SJCRH30 (cell line): ENCODE measurements around the gene TMPRSS12. TPM values are rescaled to one million over a fixed set of nuclear protein-coding genes. Genes with fewer than 3 reads are reported as not detected.
"Not testable (repeated sequence)": the region's sequence is repeated elsewhere in the genome, so short reads cannot be mapped to it uniquely, and the experiment has no call there.

Experiments
- DNase-seq, 2 experiments: peaks; one replicate each; pipeline ENCODE4 v3.0.0-alpha.2; 2015 to 2020
- H3K27ac ChIP-seq: fragments of 250-450 bp; sonication (Bioruptor Pico); 2 replicates; pipeline ENCODE4 v1.5.1; 2020; ENCODE audit warnings: mild to moderate bottlenecking, moderate library complexity
- H3K27me3 ChIP-seq: fragments of 250-450 bp; sonication (Bioruptor Pico); 2 replicates; pipeline ENCODE4 v1.5.1; 2020; ENCODE audit warnings: mild to moderate bottlenecking, moderate library complexity
- H3K36me3 ChIP-seq: fragments of 250-450 bp; sonication (Bioruptor Pico); 2 replicates; pipeline ENCODE4 v1.5.1; 2020; ENCODE audit warnings: mild to moderate bottlenecking, moderate library complexity
- H3K4me1 ChIP-seq: fragments of 250-450 bp; sonication (Bioruptor Pico); 2 replicates; pipeline ENCODE4 v1.5.1; 2020; ENCODE audit warnings: mild to moderate bottlenecking, moderate library complexity
- H3K4me3 ChIP-seq: fragments of 250-450 bp; sonication (Bioruptor Pico); 2 replicates; pipeline ENCODE4 v1.5.1; 2020; ENCODE audit warnings: mild to moderate bottlenecking, moderate library complexity
- H3K9me3 ChIP-seq: fragments of 250-450 bp; sonication (Bioruptor Pico); replicated peaks from 2 replicates; pipeline ENCODE4 v1.5.1; 2020; ENCODE audit warnings: mild to moderate bottlenecking, moderate library complexity
- total RNA-seq: library from RNA; depleted of rRNA; stranded (reverse); fragments of >200 nt; shearing (Covaris generic); gene quantifications from 2 replicates; pipeline ENCODE4 v1.2.3, GENCODE V29; 2014; rRNA removed

The TMPRSS12 gene
- not detected in 2 replicates for total RNA-seq

GRCh38 chr12:50842637-50843493 lies at the start of gene TMPRSS12:
Gene TMPRSS12 (plus strand): TSS chr12:50842926. CDS start chr12:50842965, 39 bp downstream.
- no peak within 1 kb of the TSS for H3K4me3 ChIP-seq
- H3K36me3 ChIP-seq, result no peaks in the 10 kb centered on the region
- no peaks in the 10 kb centered on the region for H3K27me3 ChIP-seq
- no peaks in the 10 kb centered on the region for H3K9me3 ChIP-seq
- no peaks in the 10 kb centered on the region for H3K4me1 ChIP-seq
- DNase-seq, result no peak
- no peak within 1 kb of the TSS for H3K27ac ChIP-seq

- Histone ChIP-seq H3K36me3 (peaks cover 72% of the 10 kb centered on the region), H3K4me3 (no peak overlapping the region), H3K4me1 (no peaks in the 10 kb centered on the region), H3K27me3 (no peaks in the 10 kb centered on the region), H3K9me3 (peaks cover 15% of the 10 kb centered on the region; the same call in 1 of the 2 replicates), H3K27ac (no peak overlapping the region)
- no peak for DNase-seq
Observed at GRCh38 chr12:50799908-50800307, 42.8 kb upstream of the TMPRSS12 start.

GRCh38 chr12:50803230-50803875 lies 39.4 kb upstream of the TMPRSS12 start:
- DNase-seq, result no peak
- H3K4me3 ChIP-seq, result no peak overlapping the region

GRCh38 chr12:50806176-50806575 lies 36.5 kb upstream of the TMPRSS12 start:
- no peak overlapping the region for H3K4me3 ChIP-seq
- H3K36me3 ChIP-seq, result peaks cover 45% of the 10 kb centered on the region
- no peaks in the 10 kb centered on the region for H3K9me3 ChIP-seq
- H3K27ac ChIP-seq, result no peak overlapping the region
- DNase-seq, result no peak
- H3K4me1 ChIP-seq, result no peaks in the 10 kb centered on the region
- H3K27me3 ChIP-seq, result no peaks in the 10 kb centered on the region

More at GRCh38 chr12:50803230-50803875, 39.4 kb upstream of the TMPRSS12 start:
- peaks cover 48% of the 10 kb centered on the region for H3K36me3 ChIP-seq
- no peak overlapping the region for H3K27ac ChIP-seq
- H3K4me1 ChIP-seq, result no peaks in the 10 kb centered on the region
- peaks cover 15% of the 10 kb centered on the region; the same call in 1 of the 2 replicates for H3K9me3 ChIP-seq
- no peaks in the 10 kb centered on the region for H3K27me3 ChIP-seq

GRCh38 chr12:50809131-50809530 lies 33.6 kb upstream of the TMPRSS12 start:
- not testable (repeated sequence) for H3K27ac ChIP-seq, DNase-seq

GRCh38 chr12:50814921-50815320 lies 27.8 kb upstream of the TMPRSS12 start:
- H3K27ac ChIP-seq, H3K4me1 ChIP-seq, H3K9me3 ChIP-seq, DNase-seq, H3K4me3 ChIP-seq, H3K27me3 ChIP-seq: not testable (repeated sequence)
- H3K36me3 ChIP-seq, result peaks cover 62% of the 10 kb centered on the region

More at GRCh38 chr12:50809131-50809530, 33.6 kb upstream of the TMPRSS12 start:
- not testable (repeated sequence) for H3K4me1 ChIP-seq, H3K4me3 ChIP-seq, H3K27me3 ChIP-seq, H3K9me3 ChIP-seq
- peaks cover 41% of the 10 kb centered on the region for H3K36me3 ChIP-seq

- H3K27me3 ChIP-seq, result no peaks in the 10 kb centered on the region
- peaks cover 3% of the 10 kb centered on the region; the same call in 1 of the 2 replicates for H3K4me1 ChIP-seq
- DNase-seq, result no peak
- H3K9me3 ChIP-seq, result no peaks in the 10 kb centered on the region
- H3K36me3 ChIP-seq, result peaks cover 31% of the 10 kb centered on the region
- no peak overlapping the region for H3K27ac ChIP-seq
- no peak overlapping the region for H3K4me3 ChIP-seq
Observed at GRCh38 chr12:50820177-50820576, 22.5 kb upstream of the TMPRSS12 start.

- Histone ChIP-seq H3K36me3 (peaks cover 18% of the 10 kb centered on the region), H3K4me1 (peaks cover 4% of the 10 kb centered on the region; the same call in 1 of the 2 replicates), H3K9me3 (no peaks in the 10 kb centered on the region), H3K27me3 (no peaks in the 10 kb centered on the region), H3K27ac (no peak overlapping the region), H3K4me3 (no peak overlapping the region)
- DNase-seq, result no peak
Observed at GRCh38 chr12:50822082-50822481, 20.6 kb upstream of the TMPRSS12 start.

GRCh38 chr12:50823724-50824123 lies 19.0 kb upstream of the TMPRSS12 start:
- H3K4me3 ChIP-seq, H3K27me3 ChIP-seq, DNase-seq, H3K27ac ChIP-seq, H3K4me1 ChIP-seq, H3K9me3 ChIP-seq, H3K36me3 ChIP-seq: not testable (repeated sequence)

- Histone ChIP-seq H3K36me3 (peaks cover 3% of the 10 kb centered on the region; the same call in 1 of the 2 replicates), H3K9me3 (no peaks in the 10 kb centered on the region), H3K4me1 (peaks cover 4% of the 10 kb centered on the region; the same call in 1 of the 2 replicates), H3K27ac (no peak overlapping the region), H3K27me3 (no peaks in the 10 kb centered on the region), H3K4me3 (no peak overlapping the region)
- DNase-seq, result no peak
Observed at GRCh38 chr12:50824914-50825313, 17.8 kb upstream of the TMPRSS12 start.

GRCh38 chr12:50825372-50825838 lies 17.3 kb upstream of the TMPRSS12 start:
- Histone ChIP-seq H3K4me3 (no peak overlapping the region), H3K27ac (no peak overlapping the region), H3K27me3 (no peaks in the 10 kb centered on the region), H3K9me3 (no peaks in the 10 kb centered on the region), H3K4me1 (peaks cover 4% of the 10 kb centered on the region; the same call in 1 of the 2 replicates), H3K36me3 (peaks cover 3% of the 10 kb centered on the region; the same call in 1 of the 2 replicates)
- peak in 1 of 2 experiments; percentile 73 for DNase-seq

GRCh38 chr12:50828121-50828520 lies 14.6 kb upstream of the TMPRSS12 start:
- Histone ChIP-seq H3K27ac (no peak overlapping the region), H3K36me3 (no peaks in the 10 kb centered on the region), H3K4me3 (no peak overlapping the region), H3K9me3 (no peaks in the 10 kb centered on the region), H3K27me3 (no peaks in the 10 kb centered on the region; the same call in 1 of the 2 replicates), H3K4me1 (peaks cover 4% of the 10 kb centered on the region; the same call in 1 of the 2 replicates)
- no peak for DNase-seq

GRCh38 chr12:50828886-50829285 lies 13.8 kb upstream of the TMPRSS12 start:
- H3K9me3 ChIP-seq, result no peaks in the 10 kb centered on the region
- DNase-seq, result no peak
- H3K27ac ChIP-seq, result no peak overlapping the region
- H3K27me3 ChIP-seq, result no peaks in the 10 kb centered on the region; the same call in 1 of the 2 replicates
- peaks cover 4% of the 10 kb centered on the region; the same call in 1 of the 2 replicates for H3K4me1 ChIP-seq
- no peak overlapping the region for H3K4me3 ChIP-seq
- H3K36me3 ChIP-seq, result no peaks in the 10 kb centered on the region

GRCh38 chr12:50833801-50834200 lies 8.9 kb upstream of the TMPRSS12 start:
- not testable (repeated sequence) for DNase-seq

GRCh38 chr12:50839042-50839441 lies 3.7 kb upstream of the TMPRSS12 start:
- DNase-seq, result no peak
- no peaks in the 10 kb centered on the region for H3K27me3 ChIP-seq
- H3K4me3 ChIP-seq, result no peak overlapping the region
- H3K27ac ChIP-seq, result no peak overlapping the region
- no peaks in the 10 kb centered on the region for H3K36me3 ChIP-seq
- H3K4me1 ChIP-seq, result no peaks in the 10 kb centered on the region; the same call in 1 of the 2 replicates
- no peaks in the 10 kb centered on the region for H3K9me3 ChIP-seq

More at GRCh38 chr12:50833801-50834200, 8.9 kb upstream of the TMPRSS12 start:
- not testable (repeated sequence) for H3K27ac ChIP-seq, H3K4me1 ChIP-seq, H3K4me3 ChIP-seq, H3K36me3 ChIP-seq, H3K9me3 ChIP-seq, H3K27me3 ChIP-seq
